HL-60 (cell line): ENCODE data around the gene APBB2.

Experiments used
- GABPA ChIP-seq: IDR thresholded peaks from 2 replicates; pipeline ENCODE4 v1.6.1; 2012; ENCODE audit warnings: low read depth
- POLR2AphosphoS5 ChIP-seq: IDR thresholded peaks from 2 replicates; pipeline ENCODE4 v1.6.1; 2012; ENCODE audit warnings: low read depth
- TF ChIP-seq, protein P1 (sequence below): IDR thresholded peaks from one replicate; pipeline ENCODE4 v1.5.1; 2011; ENCODE audit warnings: low read length, control low read depth, inconsistent platforms; ENCODE audit not compliant: insufficient read depth
- TF ChIP-seq, protein P2 (sequence below): IDR thresholded peaks from 2 replicates; pipeline ENCODE4 v1.6.1; 2012; ENCODE audit warnings: low read depth; ENCODE audit not compliant: insufficient replicate concordance

DNA sequence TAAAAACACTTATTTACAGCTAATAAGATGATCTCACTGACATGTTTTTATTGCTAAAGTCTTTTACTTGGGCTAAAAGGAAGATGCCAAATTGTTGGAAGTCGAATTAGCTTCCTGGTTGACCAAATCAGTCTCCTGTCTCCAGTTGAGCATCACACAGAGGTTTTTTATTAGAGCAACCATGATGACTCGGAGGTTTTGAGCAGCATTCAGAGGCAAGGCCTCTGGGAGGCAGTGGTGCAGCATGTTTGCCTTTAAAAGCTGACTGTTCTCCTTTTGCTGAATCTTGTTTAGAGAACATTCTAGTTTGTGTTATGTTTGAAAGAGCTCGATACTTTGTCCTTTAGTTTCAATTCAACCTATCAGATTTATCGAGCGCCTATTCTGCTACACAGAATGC lies 44.4 kb upstream of the APBB2 start:
- TF ChIP-seq POLR2AphosphoS5 (no peak), GABPA (no peak)
- TF ChIP-seq, protein P1, sequence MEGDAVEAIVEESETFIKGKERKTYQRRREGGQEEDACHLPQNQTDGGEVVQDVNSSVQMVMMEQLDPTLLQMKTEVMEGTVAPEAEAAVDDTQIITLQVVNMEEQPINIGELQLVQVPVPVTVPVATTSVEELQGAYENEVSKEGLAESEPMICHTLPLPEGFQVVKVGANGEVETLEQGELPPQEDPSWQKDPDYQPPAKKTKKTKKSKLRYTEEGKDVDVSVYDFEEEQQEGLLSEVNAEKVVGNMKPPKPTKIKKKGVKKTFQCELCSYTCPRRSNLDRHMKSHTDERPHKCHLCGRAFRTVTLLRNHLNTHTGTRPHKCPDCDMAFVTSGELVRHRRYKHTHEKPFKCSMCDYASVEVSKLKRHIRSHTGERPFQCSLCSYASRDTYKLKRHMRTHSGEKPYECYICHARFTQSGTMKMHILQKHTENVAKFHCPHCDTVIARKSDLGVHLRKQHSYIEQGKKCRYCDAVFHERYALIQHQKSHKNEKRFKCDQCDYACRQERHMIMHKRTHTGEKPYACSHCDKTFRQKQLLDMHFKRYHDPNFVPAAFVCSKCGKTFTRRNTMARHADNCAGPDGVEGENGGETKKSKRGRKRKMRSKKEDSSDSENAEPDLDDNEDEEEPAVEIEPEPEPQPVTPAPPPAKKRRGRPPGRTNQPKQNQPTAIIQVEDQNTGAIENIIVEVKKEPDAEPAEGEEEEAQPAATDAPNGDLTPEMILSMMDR, result no peak
- TF ChIP-seq, protein P2, sequence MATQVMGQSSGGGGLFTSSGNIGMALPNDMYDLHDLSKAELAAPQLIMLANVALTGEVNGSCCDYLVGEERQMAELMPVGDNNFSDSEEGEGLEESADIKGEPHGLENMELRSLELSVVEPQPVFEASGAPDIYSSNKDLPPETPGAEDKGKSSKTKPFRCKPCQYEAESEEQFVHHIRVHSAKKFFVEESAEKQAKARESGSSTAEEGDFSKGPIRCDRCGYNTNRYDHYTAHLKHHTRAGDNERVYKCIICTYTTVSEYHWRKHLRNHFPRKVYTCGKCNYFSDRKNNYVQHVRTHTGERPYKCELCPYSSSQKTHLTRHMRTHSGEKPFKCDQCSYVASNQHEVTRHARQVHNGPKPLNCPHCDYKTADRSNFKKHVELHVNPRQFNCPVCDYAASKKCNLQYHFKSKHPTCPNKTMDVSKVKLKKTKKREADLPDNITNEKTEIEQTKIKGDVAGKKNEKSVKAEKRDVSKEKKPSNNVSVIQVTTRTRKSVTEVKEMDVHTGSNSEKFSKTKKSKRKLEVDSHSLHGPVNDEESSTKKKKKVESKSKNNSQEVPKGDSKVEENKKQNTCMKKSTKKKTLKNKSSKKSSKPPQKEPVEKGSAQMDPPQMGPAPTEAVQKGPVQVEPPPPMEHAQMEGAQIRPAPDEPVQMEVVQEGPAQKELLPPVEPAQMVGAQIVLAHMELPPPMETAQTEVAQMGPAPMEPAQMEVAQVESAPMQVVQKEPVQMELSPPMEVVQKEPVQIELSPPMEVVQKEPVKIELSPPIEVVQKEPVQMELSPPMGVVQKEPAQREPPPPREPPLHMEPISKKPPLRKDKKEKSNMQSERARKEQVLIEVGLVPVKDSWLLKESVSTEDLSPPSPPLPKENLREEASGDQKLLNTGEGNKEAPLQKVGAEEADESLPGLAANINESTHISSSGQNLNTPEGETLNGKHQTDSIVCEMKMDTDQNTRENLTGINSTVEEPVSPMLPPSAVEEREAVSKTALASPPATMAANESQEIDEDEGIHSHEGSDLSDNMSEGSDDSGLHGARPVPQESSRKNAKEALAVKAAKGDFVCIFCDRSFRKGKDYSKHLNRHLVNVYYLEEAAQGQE, result no peak
